ENCODE data around the gene UBE2C. TPM values are rescaled to one million over a fixed set of nuclear protein-coding genes. Genes with fewer than 3 reads are reported as not detected.

Gene UBE2C
- total RNA-seq, 1 donor from 2014 or later, result 0.96 TPM

- peak; percentile 99 for ATAC-seq
- DNase-seq (ENCODE audit: low spot score), result peak; percentile 96
These were observed 44.9 kb downstream of the UBE2C start, which contains the start of the genes ACOT8 and ZSWIM3 for GRCh38 chr20:45857114-45857881. Gene ACOT8 (minus strand): TSS chr20:45857392. CDS start chr20:45857315, 77 bp downstream. Gene ZSWIM3 (plus strand): TSS chr20:45857614. CDS start chr20:45857826, 212 bp downstream.

- DNase-seq (ENCODE audit: low spot score) (no peak), ATAC-seq (peak; percentile 17)
These were observed 45.4 kb downstream of the UBE2C start for GRCh38 chr20:45857882-45858216.

GRCh38 chr20:45859916-45860315, 47.5 kb downstream of the UBE2C start:
- DNase-seq (ENCODE audit: low spot score), result no peak

GRCh38 chr20:45860560-45861220, 48.2 kb downstream of the UBE2C start:
- ATAC-seq, result no peak
- no peak for DNase-seq (ENCODE audit: low spot score)

More at GRCh38 chr20:45859916-45860315, 47.5 kb downstream of the UBE2C start:
- no peak for ATAC-seq

- ATAC-seq, result no peak
- DNase-seq (ENCODE audit: low spot score), result no peak
These were observed 49.0 kb downstream of the UBE2C start for GRCh38 chr20:45861221-45862075.

GRCh38 chr20:45863543-45864470, 51.4 kb downstream of the UBE2C start:
- DNase-seq (ENCODE audit: low spot score), result no peak
- peak; percentile 32 for ATAC-seq

- DNase-seq (ENCODE audit: low spot score) (no peak), ATAC-seq (no peak)
These were observed 54.0 kb downstream of the UBE2C start for GRCh38 chr20:45866454-45866853.

Other genes starting within 250 kb of the UBE2C start
- gene WFDC8, start 233.4 kb upstream of the UBE2C start, total RNA-seq, result not detected
- not detected for gene WFDC10A, start 182.9 kb upstream of the UBE2C start, total RNA-seq
- not detected for gene WFDC9, start 181.4 kb upstream of the UBE2C start, total RNA-seq
- not detected for gene WFDC11, start 142.4 kb upstream of the UBE2C start, total RNA-seq
- not detected for gene WFDC13, start 110.6 kb upstream of the UBE2C start, total RNA-seq
- not detected for gene WFDC10B, start 107.6 kb upstream of the UBE2C start, total RNA-seq
- gene SPINT4, start 90.3 kb upstream of the UBE2C start, total RNA-seq, result not detected
- gene WFDC3, start 20.8 kb upstream of the UBE2C start, total RNA-seq, result not detected
- 10.3 TPM for gene DNTTIP1, start 20.7 kb upstream of the UBE2C start, total RNA-seq
- not detected for gene TNNC2, start 14.7 kb downstream of the UBE2C start, total RNA-seq
- gene SNX21, start 21.2 kb downstream of the UBE2C start, total RNA-seq, result 7.9 TPM
- gene ACOT8, start 44.7 kb downstream of the UBE2C start, total RNA-seq, result 17.5 TPM
- 1.6 TPM for gene ZSWIM3, start 45.0 kb downstream of the UBE2C start, total RNA-seq
- 2.7 TPM for gene ZSWIM1, start 68.6 kb downstream of the UBE2C start, total RNA-seq
- 4.2 TPM for gene SPATA25, start 75.0 kb downstream of the UBE2C start, total RNA-seq
- 6.9 TPM for gene NEURL2, start 78.6 kb downstream of the UBE2C start, total RNA-seq
- 68.3 TPM for gene CTSA, start 78.7 kb downstream of the UBE2C start, total RNA-seq
- 18.8 TPM for gene PLTP, start 99.5 kb downstream of the UBE2C start, total RNA-seq
- gene PCIF1, start 122.0 kb downstream of the UBE2C start, total RNA-seq, result 11.2 TPM
- gene ZNF335, start 159.6 kb downstream of the UBE2C start, total RNA-seq, result 7.6 TPM
- 1.6 TPM for gene MMP9, start 196.3 kb downstream of the UBE2C start, total RNA-seq
- gene SLC12A5, start 216.6 kb downstream of the UBE2C start, total RNA-seq, result not detected

Data from left lobe of liver (tissue), 2 donors.